GM03348 (cell line): ENCODE measurements around the gene HYAL1.
A peak's percentile ranks its signal among the peaks of the same experiment; 100 is the strongest.
"Not testable (repeated sequence)": the region's sequence is repeated elsewhere in the genome, so short reads cannot be mapped to it uniquely, and the experiment has no call there.

Experiments
- DNase-seq: peaks from one replicate; pipeline ENCODE4 v3.0.0; 2012; ENCODE audit warnings: low spot score

The HYAL1 gene

DNA sequence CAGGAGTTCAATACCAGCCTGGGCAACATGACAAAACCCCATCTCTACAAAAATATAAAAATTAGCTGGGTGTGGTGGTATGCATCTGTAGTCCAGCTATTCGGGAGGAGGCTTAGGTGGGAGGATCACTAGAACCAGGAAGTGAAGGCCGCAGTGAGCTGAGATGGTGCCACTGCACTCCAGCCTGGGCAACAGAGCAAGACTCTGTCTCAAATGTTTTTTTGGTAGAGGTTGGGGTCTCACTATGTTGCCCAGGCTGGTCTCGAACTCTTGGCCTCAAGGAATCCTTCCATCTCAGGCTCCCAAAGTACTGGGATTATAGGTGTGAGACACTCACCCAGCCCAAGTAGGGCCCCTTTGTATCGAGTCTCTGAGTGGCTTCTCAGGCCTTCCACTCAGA, 9.3 kb downstream of the HYAL1 start:
- DNase-seq = no peak

DNA sequence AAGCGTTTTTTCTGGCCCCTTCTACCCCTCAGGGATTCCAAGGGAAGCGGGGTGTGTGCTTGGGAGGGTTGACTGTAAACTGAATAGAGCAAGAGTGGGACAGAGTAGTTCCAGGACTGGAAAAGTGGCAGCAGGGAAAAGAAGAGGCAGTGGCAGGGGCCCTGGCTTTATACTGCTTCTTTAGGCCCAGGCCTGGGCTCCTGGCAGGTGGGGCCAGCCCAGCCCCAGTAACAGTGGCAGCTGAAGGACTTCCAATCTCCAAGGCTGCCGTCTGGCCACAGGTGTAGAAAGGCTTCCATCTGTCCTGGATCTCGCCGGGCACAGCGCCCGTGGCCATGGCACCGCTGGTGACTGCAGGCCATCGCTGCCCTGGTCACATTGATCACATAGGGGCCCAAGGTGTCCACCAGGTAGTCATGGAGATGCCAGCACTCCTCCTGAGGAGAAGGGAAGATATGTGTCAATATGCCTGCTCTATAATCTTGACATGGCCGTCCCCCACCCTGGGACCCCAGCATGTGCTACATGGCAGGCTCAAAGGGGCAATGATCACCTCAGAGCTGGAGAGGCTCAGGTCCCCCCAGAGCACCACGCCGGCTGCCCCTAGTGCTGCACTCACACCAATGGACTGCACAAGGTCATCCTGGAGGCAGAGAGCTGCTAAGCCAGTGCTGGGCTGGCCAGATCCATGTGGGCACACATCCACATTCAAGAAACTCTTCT, 10.1 kb downstream of the HYAL1 start:
- no peak for DNase-seq

DNA sequence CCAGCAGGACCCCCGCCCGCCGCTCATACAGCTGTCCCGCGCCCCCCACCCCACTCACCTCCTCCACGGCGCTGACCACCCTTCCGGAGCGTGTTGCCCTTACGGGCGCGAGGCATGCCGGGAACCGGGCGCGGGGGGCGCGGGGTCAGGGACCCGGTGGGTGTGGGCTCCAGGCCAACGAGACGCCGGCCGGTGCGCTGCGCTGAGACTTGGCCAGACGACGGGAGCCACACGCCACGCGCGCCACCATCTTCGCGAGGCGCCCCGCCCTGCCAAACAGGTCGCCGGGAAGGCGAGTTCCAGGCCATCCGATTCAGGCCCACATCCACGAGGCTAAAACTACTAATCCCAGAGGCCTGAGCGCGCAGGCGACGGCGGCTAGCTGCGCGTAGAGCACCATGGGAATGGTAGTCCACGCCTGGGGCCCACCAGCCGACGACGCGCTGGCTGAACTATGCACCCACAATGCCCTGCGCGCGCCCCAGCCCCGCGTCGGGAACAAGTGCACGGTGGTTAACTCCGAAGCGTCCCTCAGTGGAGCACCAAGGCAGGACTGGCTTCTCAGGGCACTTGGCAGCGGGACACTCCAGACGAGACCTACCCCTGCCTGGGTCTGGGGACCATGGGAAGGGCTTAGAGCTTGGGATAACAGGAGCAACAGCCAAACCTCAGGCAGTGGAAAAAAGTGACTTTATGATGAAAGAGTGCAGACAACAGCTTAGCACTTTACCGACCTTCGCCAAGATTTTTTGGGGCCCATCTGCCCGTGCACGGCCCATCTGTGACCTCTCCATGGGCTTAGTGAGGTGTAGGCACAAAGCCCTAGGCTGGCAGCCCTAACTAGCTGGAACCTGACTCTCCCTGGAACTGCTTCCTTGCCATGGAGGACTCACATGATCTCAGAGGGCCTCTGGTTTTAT, 11.0 kb downstream of the HYAL1 start, which contains the start of gene IFRD2:
Gene IFRD2, minus strand, starts transcription at position 271 of the 920 bp plus-strand sequence. Its CDS starts 155 bp downstream, at position 116.
- peak; percentile 97 for DNase-seq

DNA sequence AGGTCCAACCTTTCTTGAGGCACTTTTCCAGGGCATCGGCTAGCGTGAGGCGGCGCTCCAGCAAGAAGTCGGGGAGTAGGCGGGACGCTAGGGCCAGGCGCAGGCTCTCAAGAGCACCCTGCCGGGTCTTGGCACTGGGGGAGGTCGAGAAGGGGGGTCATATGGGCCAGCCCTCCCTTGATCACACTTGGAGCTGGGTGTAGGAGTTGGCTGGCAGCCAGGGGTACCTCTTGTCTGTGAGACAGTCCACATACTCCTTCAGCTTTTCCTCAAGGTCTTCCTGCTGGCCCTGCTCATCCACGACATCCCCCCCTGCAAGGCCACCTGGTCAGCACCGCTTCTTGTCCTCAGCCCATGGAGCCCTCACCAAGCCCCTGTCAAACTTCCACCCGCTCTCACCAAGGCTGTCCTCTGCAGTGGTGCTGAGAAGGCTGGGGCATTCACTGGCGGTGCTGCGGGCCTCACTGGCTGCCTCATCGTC, 13.2 kb downstream of the HYAL1 start:
- no peak for DNase-seq

DNA sequence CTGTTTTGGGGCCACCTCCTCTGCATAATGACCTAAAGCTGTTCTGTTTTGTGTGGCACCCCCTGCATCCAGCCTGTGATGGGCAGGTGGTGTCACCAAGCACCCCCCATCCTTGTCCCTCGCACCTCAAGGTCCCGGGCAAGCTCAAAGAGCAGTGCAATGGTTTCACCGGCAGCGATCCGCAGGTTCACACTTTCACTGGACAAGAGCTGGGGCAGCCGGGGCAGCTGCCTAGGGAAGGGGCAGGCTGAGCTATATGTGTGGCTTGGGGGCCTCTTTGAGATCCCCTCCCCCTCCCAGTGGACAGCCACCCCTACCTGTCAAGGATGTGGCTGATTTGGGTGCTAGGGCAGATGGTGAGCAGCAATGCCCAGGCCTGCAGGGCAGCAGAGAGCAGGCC, 14.2 kb downstream of the HYAL1 start:
- no peak for DNase-seq

DNA sequence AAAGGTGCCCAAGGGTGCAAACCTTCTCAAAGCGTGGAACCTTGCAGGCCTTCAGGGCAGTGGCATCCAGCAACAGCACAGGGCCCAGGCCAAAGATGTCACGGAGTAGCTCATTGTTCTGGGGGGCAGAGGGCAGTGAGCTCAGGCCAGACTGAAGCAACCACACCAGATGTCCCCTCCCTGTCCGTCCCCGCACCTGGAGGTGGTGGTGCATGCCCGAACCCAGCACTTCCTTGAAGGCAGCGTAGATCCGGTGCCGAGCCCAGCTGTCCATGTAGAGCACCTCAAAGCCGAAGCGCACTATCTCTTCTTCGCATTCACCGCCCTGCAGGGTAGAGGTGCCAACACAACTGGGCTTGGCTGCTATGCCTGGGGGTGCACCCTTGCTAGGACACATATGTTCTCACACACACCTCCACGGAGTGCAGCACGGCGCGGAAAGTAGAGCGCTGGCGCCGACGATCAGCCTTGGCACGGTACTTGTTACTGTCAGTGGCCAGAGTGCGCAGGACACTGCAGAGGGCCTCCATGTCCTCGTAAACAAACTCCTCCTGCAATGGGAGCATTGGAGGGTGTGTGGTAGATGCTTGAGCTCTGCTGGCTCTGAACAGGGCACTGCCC, 14.9 kb downstream of the HYAL1 start:
- no peak for DNase-seq

DNA sequence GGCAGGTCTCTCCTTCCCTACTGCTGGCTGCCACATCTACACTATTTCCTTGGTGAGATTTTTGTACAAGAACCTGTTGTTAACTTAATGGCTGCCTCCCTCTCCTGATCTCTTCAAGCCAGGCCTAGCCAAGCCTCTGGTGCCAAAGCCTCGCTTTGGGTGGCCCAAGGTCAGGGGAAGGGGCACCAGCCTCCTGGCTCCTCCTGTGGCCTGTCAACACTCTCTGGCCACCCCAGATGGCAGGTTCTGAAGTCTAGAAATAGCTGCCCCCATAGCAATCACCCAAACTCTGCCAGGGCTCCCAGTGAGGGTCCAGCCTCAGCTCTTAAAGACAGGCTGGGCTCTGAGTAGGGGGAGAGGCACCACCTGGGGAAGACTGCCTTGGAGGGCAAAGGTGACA, 16.1 kb downstream of the HYAL1 start:
- no peak for DNase-seq

DNA sequence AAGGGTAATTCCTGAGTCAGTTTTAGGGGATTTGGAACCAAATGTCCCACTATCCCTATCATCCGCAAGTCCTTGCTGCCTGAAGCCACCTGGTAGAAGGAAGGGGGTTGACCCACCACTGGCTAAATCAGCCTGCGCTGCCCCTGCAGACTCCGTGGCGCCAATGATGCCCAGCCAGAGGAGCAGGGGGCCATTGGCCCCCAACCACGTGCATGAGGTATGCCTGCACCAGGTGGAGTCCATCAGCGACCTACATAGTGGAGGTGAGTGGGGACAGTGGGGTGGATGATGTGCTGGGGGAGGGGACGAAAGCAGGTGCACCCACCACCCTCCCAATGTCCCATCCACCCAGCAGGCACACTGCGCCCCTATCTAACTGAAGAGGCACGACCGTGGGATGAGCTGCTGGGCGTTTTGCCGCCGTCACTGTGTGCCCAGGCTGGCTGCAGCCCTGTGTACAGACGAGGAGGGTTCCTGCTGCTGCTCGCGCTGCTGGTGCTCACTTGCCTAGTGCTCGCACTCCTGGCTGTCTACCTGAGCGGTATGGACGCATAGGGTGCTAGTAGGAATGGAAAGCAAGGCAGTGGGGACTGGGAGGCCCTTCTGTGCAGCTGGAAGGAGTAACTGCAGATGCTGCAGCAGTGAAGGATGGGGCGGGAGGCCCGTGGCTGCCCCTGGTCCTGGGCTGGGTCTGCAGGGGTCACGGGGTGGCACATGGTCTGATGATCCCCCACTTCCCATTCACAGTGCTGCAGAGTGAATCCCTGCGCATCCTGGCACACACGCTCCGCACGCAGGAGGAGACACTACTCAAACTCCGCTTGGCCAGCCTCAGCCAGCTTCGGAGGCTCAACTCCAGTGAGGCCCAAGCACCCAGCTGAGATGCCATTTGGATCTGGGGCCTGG, 16.8 kb downstream of the HYAL1 start:
- DNase-seq = no peak

DNA sequence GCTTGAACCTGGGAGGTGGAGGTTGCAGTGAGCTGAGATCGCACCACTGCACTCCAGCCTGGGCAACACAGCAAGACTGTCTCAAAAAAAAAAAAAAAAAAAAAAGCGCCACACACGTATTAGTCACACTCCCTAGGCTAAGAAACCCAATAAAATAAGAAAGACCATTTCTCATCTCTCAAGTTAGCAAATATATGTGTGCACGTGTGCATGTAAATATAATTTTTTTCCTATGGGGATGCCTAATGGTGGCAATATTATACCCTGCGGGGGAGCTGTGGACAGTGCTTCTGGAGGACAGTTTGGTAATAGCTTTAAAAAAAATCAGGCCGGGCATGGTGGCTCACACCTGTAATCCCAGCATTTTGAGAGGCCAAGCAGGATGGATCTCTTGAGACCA, 19.3 kb downstream of the HYAL1 start:
- DNase-seq = not testable (repeated sequence)

DNA sequence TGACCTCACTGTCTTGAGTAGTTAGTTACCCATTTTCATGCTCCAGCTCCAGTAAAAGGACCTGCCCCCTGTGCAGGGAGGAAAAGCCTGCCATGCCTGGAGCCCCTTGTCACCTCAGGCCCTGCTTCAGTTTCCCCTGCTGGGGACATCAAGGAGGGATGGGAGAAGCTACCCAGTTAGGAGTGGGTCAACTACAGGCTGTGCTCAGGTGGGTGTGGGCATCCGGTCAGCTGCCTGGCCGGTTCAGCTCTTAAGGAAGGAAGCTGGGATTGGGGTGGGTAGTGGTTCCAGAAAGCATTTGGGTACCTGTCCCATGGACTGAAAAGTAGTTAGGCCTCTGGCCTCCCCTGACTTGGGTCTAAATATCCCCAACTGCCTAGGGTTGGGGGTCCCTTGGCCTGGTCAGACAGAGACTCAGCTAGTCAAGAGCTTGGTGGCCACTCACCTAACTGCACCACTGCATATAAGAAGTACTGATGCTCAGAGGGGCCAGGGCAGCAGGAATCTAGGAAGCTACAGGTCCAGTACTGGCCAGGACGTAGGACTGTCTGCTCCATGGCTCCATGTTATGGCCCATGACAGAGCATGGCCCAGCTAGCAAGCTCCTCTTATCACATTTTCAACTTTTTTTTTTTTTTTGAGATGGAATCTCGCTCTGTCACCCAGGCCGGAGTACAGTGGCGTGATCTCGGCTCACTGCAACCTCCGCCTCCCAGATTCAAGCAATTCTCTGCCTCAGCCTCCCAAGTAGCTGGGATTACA, 23.9 kb downstream of the HYAL1 start:
- DNase-seq = no peak

DNA sequence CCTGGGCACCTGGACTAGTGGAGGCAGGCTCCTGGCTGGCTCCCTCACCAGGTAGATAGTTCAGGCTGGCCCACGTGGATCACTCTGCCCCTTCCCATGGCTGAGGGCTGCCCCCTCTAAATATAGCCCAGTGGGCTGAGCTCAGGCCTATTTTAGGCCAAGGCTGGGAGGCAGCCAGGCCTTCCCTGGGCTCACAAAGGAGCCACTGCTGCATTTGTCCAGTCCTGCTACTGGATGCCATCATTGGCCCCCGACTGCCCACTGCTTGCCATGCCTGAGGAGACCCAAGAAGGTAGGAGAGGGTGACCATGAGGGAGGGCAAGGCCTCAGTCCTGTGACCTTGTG, 24.5 kb downstream of the HYAL1 start, which contains the start of gene LSMEM2:
Gene LSMEM2, plus strand, starts transcription at position 208 of the 345 bp plus-strand sequence. Its CDS starts 27 bp downstream, at position 235.
- no peak for DNase-seq

DNA sequence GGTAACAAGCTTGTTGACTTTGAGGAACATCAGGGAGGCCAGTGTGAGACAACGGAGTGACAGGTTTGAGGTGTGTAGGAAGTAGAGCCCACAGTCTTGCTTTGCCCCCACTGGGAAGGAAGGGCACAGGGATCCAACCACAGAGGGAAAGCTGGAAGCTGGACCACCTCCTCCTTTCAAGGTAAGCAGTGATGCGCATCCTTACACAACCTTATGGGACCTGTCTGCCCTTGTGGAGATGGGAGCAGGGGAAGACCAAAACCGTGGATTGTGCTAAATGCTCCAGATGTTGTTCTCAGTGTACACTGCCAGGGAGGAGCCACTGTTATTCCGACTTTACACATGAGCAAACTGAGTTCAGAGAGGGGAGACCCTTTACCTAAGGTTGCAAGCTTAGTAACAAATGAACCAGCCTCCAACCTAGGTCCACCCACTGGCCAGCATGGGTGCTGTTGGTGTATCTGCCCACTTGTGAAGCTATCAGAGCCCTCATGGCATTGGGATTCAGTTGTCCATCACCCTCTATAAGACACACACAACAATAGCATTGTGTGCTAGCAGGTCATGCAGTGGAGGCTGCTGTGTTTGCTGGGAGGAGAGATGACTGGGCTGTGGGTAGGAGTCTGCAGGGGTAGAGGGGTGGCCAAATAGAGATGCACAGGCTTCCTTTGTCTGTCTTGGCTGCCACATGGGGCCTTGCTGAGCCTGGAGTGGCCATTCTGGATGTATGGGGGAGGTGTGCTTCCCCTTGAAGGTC, 25.1 kb downstream of the HYAL1 start:
- DNase-seq = no peak

DNA sequence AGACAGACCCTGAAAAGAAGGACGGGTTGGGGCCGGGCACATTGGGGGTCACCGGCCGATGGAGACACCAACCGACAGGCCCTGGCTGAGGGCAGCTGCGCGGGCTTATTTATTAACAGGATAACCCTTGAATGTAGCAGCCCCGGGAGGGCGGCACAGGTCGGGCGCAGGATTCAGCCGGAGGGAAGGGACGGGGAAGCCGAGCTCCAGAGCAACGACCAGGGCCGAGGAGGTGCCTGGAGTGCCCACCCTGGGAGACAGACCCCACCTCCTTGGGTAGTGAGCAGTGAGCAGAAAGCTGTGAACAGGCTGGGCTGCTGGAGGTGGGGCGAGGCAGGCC, 26.6 kb downstream of the HYAL1 start:
- DNase-seq = no peak

DNA sequence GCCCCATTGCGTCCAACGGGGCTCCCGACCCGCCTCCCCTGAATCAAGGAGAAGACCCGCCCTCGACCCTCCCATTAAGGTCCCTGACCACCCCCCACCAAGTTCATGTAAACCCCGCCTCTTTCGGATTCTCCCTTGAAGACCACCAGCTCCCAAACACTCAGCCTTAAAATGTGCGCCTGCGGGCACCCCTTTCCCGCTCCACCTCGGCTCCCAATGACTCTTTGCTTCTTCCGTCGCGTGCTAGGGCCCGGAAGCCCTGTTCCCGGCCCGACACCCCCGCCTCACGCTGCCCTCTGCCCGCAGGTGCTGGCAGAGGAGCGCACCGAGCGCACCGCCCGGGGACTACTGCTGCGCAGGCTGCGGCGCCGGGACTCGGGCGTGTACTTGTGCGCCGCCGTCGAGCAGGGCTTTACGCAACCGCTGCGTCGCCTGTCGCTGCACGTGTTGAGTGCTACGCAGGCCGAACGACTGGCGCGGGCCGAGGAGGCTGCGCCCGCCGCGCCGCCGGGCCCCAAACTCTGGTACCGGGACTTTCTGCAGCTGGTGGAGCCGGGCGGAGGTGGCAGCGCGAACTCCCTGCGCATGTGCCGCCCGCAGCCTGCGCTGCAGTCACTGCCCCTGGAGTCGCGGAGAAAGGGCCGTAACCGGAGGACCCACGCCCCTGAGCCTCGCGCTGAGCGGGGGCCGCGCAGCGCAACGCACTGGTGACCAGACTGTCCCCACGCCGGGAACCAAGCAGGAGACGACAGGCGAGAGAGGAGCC, 27.2 kb downstream of the HYAL1 start:
- no peak for DNase-seq

DNA sequence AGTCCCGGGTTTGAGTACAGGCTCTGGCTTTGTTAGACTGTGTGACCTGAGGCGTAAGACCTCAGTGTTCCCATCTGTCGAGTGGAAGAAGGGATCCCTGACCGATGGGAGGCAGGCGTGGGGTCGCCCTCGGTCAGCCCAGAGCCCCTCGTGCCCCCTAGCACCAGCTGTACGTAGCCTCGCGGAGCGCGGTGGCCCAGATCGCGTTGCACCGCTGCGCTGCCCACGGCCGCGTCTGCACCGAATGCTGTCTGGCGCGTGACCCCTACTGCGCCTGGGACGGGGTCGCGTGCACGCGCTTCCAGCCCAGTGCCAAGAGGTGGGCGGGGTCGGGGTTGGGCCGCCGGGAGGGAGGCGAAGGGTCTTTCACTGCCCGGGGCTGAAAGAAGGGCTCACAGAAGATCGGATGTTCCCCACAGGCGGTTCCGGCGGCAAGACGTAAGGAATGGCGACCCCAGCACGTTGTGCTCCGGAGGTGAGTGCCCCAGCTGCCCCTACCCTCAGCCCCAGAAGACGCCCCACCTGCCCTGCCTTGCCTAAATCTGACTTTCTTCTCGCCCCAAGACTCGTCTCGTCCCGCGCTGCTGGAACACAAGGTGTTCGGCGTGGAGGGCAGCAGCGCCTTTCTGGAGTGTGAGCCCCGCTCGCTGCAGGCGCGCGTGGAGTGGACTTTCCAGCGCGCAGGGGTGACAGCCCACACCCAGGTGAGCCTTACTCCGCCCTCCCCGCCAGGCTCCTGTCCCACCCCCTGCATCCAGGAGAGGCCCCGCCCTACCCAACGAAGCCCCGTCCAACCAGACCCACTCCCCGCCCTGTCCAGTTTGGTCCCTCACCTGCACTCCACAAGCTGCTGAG, 28.0 kb downstream of the HYAL1 start:
- no peak for DNase-seq

DNA sequence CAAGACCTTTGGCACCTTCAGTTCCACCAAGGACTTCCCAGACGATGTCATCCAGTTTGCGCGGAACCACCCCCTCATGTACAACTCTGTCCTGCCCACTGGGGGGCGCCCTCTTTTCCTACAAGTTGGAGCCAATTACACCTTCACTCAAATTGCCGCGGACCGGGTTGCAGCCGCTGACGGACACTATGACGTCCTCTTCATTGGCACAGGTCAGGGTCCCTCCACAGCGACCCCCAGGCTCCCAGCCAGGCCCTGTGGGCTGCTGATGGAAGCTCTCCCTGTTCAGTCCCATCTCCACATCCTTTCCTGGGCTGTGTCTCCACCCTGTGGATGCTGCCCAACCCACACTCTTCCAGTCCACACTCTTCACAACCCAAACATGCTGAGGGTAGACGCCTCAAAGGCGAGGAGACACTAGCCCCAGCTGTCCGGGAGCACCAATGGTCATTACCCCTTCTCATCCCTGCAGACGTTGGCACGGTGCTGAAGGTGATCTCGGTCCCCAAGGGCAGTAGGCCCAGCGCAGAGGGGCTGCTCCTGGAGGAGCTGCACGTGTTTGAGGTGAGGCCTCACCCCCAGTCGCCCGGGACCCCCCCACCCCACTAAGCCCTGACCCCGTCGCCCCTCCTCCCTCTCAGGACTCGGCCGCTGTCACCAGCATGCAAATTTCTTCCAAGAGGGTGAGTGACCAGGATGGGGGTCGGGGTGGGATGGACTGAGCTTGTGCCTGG, 28.8 kb downstream of the HYAL1 start:
- DNase-seq = no peak

DNA sequence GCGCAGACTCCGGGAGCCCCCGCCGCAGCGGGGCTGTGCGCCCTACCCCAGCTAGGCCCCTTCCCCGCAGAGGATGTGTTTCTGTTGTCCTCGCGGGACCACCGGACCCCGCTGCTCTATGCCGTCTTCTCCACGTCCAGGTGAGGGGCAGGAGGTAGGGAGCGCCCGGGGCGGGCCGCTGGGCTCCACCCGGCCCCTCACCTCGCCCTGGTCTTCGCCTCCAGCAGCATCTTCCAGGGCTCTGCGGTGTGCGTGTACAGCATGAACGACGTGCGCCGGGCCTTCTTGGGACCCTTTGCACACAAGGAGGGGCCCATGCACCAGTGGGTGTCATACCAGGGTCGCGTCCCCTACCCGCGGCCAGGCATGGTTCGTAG, 29.7 kb downstream of the HYAL1 start:
- DNase-seq = no peak
